ENCODE results near the gene RPS2. TPM values are rescaled to one million over a fixed set of nuclear protein-coding genes. Genes with fewer than 3 reads are reported as not detected.

The RPS2 gene
- total and polyA plus RNA-seq, 8 donors, result 1,316 to 3,219 (median 1,806) TPM

DNA sequence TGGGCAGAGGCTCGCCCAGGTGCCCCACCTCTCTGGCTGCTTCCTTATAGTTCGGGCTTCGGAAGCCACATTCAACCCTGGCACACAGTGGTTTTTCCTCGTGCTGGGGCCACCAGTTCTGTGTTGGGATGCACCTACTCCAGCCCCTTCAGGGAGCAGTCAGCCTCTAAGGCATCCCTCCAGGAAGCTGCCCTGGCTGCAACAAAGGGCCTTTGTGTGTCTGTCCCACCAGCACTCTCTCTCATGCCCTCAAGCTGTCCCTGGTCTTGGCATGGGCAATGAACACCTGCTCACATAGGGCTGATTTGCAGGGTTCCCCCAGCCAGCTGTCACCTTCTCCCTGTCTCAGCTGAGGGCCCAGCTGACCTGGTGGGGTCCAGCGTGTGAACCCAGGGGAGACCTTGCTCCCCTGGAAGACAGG lies 17.4 kb upstream of the RPS2 start:
- H3K27ac ChIP-seq, result peak overlapping the region in 3 of 4 donors; percentile 8 to 32 (median 25)
- H3K36me3 ChIP-seq, result peaks cover 0 to 13% (median 0%) of the 10 kb centered on the region in 3 donors
- no peak for FAIRE-seq
- peaks cover 0 to 17% (median 12%) of the 10 kb centered on the region in 3 donors for H3K4me1 ChIP-seq
- ATAC-seq, result no peak
- DNase-seq, result peak in 1 of 6 donors; percentile 52
- intact Hi-C loops (cut with DNase I), result no loop called here
- H3K4me3 ChIP-seq, result no peak overlapping the region
- H3K27me3 ChIP-seq, result no peaks in the 10 kb centered on the region
- no peaks in the 10 kb centered on the region for H3K9me3 ChIP-seq
- WGBS, 2 donors, result 39 to 45% methylated on average over 5 of the region's 5 CpGs
- TF ChIP-seq, protein P1, sequence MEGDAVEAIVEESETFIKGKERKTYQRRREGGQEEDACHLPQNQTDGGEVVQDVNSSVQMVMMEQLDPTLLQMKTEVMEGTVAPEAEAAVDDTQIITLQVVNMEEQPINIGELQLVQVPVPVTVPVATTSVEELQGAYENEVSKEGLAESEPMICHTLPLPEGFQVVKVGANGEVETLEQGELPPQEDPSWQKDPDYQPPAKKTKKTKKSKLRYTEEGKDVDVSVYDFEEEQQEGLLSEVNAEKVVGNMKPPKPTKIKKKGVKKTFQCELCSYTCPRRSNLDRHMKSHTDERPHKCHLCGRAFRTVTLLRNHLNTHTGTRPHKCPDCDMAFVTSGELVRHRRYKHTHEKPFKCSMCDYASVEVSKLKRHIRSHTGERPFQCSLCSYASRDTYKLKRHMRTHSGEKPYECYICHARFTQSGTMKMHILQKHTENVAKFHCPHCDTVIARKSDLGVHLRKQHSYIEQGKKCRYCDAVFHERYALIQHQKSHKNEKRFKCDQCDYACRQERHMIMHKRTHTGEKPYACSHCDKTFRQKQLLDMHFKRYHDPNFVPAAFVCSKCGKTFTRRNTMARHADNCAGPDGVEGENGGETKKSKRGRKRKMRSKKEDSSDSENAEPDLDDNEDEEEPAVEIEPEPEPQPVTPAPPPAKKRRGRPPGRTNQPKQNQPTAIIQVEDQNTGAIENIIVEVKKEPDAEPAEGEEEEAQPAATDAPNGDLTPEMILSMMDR (IDR thresholded peaks at IDR 0.05), result no peak

DNA sequence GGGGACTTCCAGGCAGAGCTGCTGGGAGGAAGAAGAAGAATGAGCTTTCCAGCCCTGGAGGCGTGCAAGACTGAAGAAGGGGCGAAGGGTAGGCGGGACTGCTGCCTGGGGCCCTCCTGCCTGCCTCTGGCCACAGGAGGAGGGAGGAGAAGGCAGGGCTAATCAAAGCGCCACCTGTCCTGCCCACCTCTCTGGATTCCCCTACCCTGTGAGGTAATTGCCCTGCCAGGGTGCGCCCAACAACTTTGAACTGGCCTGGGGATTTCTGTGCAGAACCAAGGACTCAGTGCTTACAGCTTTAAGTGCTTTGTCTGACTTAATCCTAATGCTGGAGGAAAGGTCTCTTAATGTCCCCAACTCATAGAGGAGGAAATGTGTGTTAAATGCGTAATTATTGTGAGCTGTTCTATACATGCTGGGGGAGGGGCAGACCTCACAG lies 16.8 kb upstream of the RPS2 start, which contains the start of gene NOXO1:
TSS of gene NOXO1 (minus strand) at position 72 of the 439 bp plus-strand sequence. CDS start 290 bp downstream, outside the sequence.
- H3K9me3 ChIP-seq, result no peaks in the 10 kb centered on the region
- peaks cover 0 to 17% (median 12%) of the 10 kb centered on the region in 3 donors for H3K4me1 ChIP-seq
- no peak for FAIRE-seq
- ATAC-seq, result no peak
- H3K27me3 ChIP-seq, result no peaks in the 10 kb centered on the region
- 72 to 75% methylated on average over 6 of the region's 6 CpGs for WGBS, 2 donors
- H3K27ac ChIP-seq, result peak within 1 kb of the TSS in 3 of 4 donors; percentile 8 to 32 (median 25)
- H3K4me3 ChIP-seq, result peak within 1 kb of the TSS in 1 of 4 donors; percentile 41
- intact Hi-C loops (cut with DNase I), result no loop called here
- no peak for DNase-seq
- TF ChIP-seq, protein P1 (IDR thresholded peaks at IDR 0.05), result no peak
- peaks cover 0 to 15% (median 4%) of the 10 kb centered on the region in 3 donors for H3K36me3 ChIP-seq

DNA sequence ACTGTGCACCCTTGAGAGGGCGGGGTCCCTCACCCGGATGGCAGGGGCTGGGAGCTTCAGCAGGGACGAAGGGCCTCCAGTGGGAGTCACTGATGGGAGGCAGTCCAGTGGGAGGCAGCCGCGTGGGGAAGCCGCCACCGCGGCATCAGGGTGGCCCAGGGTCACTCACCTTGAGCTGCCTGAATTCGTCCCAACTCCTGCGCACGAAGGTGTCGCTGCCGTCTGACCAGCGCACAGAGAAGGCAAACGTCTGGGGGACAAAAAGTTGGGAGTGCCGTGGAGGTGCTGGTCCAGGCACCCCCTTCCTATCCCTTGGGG lies 16.1 kb upstream of the RPS2 start:
- no peak overlapping the region for H3K4me3 ChIP-seq

DNA sequence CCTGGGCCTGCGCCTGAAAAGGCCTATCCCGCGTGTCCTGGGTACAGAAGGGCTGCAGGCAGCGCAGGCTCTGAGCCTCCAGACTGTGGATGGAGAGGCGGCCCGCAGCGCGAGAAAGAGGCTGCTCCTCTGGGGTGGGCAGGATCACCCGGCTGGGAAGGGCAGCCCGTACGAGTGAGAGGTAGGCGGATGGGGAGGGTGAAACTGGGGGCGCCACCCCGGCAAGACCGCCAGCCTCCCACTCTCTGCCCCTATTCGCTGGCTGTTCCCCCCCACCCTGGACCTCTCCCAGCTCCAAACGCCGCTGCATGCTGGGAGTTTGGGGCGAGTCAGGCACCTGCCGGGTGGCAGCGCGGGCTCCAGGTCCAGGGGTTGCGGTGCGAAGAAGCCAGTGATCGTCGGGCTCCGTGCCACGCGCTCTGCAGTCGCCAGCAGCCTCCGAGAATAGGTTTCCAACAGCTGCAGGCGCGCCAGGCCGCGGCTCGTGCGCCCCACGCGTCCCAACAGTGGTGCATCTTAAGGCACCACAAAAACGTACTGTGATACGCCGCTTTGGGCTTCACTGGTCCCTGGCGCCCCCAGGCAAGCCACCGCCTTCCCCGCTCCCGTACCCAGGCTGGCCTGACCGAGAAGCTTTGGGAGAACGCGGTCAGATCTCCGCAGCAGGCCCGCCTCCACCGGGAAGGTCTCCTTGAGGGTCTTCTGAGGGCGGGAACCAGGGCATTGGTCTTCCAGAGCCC lies 15.6 kb upstream of the RPS2 start:
- no peak for FAIRE-seq
- H3K9me3 ChIP-seq, result no peaks in the 10 kb centered on the region
- intact Hi-C loops (cut with DNase I), result no loop called here
- ATAC-seq, result peak in 2 of 4 donors; percentile 1 to 3
- peaks cover 0 to 13% (median 10%) of the 10 kb centered on the region in 3 donors for H3K4me1 ChIP-seq
- peak overlapping the region; percentile 15 to 41 (median 29) for H3K4me3 ChIP-seq
- TF ChIP-seq, protein P1 (IDR thresholded peaks at IDR 0.05), result no peak
- peak in 2 of 6 donors; percentile 66 to 84 for DNase-seq
- H3K27me3 ChIP-seq, result no peaks in the 10 kb centered on the region
- peak overlapping the region in 3 of 4 donors; percentile 50 to 63 (median 55) for H3K27ac ChIP-seq
- peaks cover 0 to 24% (median 14%) of the 10 kb centered on the region in 3 donors for H3K36me3 ChIP-seq
- 24 to 29% methylated on average over 53 of the region's 53 CpGs for WGBS, 2 donors

More for the DNA sequence above, 16.1 kb upstream of the RPS2 start:
- H3K27me3 ChIP-seq, result no peaks in the 10 kb centered on the region
- intact Hi-C loops (cut with DNase I), result no loop called here
- no peaks in the 10 kb centered on the region for H3K9me3 ChIP-seq
- peaks cover 0 to 19% (median 10%) of the 10 kb centered on the region in 3 donors for H3K36me3 ChIP-seq
- ATAC-seq, result no peak
- WGBS, 2 donors, result 28 to 32% methylated on average over 16 of the region's 16 CpGs
- no peak overlapping the region for H3K27ac ChIP-seq
- peak in 1 of 6 donors; percentile 79 for DNase-seq
- peaks cover 0 to 17% (median 12%) of the 10 kb centered on the region in 3 donors for H3K4me1 ChIP-seq
- FAIRE-seq, result no peak
- TF ChIP-seq, protein P1 (IDR thresholded peaks at IDR 0.05), result no peak
